ENCODE measurements around the gene DNM2. TPM values are rescaled to one million over a fixed set of nuclear protein-coding genes. Genes with fewer than 3 reads are reported as not detected.

Gene DNM2
- total and polyA plus RNA-seq, 9 of the 15 experiments (the other 6 are each of a cell fraction or from before 2014, with no cell fraction given), result 2.2 to 161 (median 72.6) TPM

GRCh38 chr19:10679743-10680142, 38.1 kb upstream of the DNM2 start:
- FAIRE-seq, result no peak
- H4K20me1 ChIP-seq (replicated peaks; ENCODE audit: control insufficient read depth, insufficient read depth, low read length), result peaks cover 11% of the 10 kb centered on the region; the same call in 1 of the 2 replicates

GRCh38 chr19:10680545-10681135, 37.2 kb upstream of the DNM2 start:
- H3K27ac ChIP-seq (ENCODE audit: extremely low read depth, low read depth, low read length), result no peak overlapping the region
- ChIA-PET POLR2A (interaction anchor here (0.6 to 1.3 kb wide), 4 partner anchors 9 to 31 kb away, joined by 3 to 5 read pairs (median 4); no protein-coding TSS in a partner anchor), CTCF (ENCODE audit: low intra/inter-chr PET ratio) (no interaction called here)
- peaks cover 96% of the 10 kb centered on the region for H3K36me3 ChIP-seq (ENCODE audit: control insufficient read depth, insufficient read depth, low read length)
- 98% methylated on average over 12 of the region's 15 CpGs for WGBS (ENCODE audit: insufficient coverage, low coverage, missing lambda C conversion rate)
- peaks cover 31% of the 10 kb centered on the region for H3K79me2 ChIP-seq (ENCODE audit: control insufficient read depth, insufficient read depth, low read length)
- no TSS peak for BruUV-seq (replicated peaks)
- H2AFZ ChIP-seq (ENCODE audit: low read depth, low read length), result no peak overlapping the region
- H4K20me1 ChIP-seq (replicated peaks; ENCODE audit: control insufficient read depth, insufficient read depth, low read length), result peaks cover 11% of the 10 kb centered on the region; the same call in 1 of the 2 replicates
- H3K4me1 ChIP-seq (replicated peaks in 1 of 2; ENCODE audit: control insufficient read depth in 2 of 2, insufficient read depth in 2 of 2, low read length in 2 of 2), result no peaks in the 10 kb centered on the region; a peak in 1 of 5 replicates
- no peak for FAIRE-seq
- no peaks in the 10 kb centered on the region for H3K9me3 ChIP-seq (replicated peaks; ENCODE audit: control insufficient read depth, insufficient read depth, low read depth, low read length)
- TF ChIP-seq PRDM10 (IDR thresholded peaks at IDR 0.05; ENCODE audit: partially characterized antibody) (no peak), RBM22 (IDR thresholded peaks at IDR 0.05; ENCODE audit: low read depth, low read length, poor library complexity, severe bottlenecking) (no peak), TFE3 (CRISPR knock-in tag; IDR thresholded peaks at IDR 0.05) (no peak), CBFA2T2 (conservative IDR thresholded peaks at IDR 0.05) (no peak), POLR2G (IDR thresholded peaks at IDR 0.05; ENCODE audit: low read depth, low read length) (peak; percentile 60), PREB (CRISPR knock-in tag; IDR thresholded peaks at IDR 0.05) (no peak), NFE2 (IDR thresholded peaks at IDR 0.05; ENCODE audit: low read depth) (no peak)
- intact Hi-C loops (cut with micrococcal nuclease) (no loop called here), in situ Hi-C loops (cut with MboI) (no loop called here)
- no peak overlapping the region for H3K4me3 ChIP-seq
- no peak overlapping the region for H3K9ac ChIP-seq (ENCODE audit: insufficient read depth in 1 of 2, low read depth in 2 of 2, low read length in 2 of 2)
- DNase-seq (ENCODE audit: extremely low read depth in 1 of 4, low spot score in 3 of 4), result no peak
- no peaks in the 10 kb centered on the region for H3K27me3 ChIP-seq (ENCODE audit: control insufficient read depth in 2 of 2, insufficient read depth in 2 of 2, low read length in 2 of 2)
- no peak overlapping the region for H3K4me2 ChIP-seq (ENCODE audit: insufficient read depth, low read length)
- H3K9me1 ChIP-seq (ENCODE audit: control insufficient read depth, insufficient read depth, low read length), result no peaks in the 10 kb centered on the region
- no peak for ATAC-seq

More at GRCh38 chr19:10679743-10680142, 38.1 kb upstream of the DNM2 start:
- H3K36me3 ChIP-seq (ENCODE audit: control insufficient read depth, insufficient read depth, low read length), result peaks cover 96% of the 10 kb centered on the region
- H3K9me1 ChIP-seq (ENCODE audit: control insufficient read depth, insufficient read depth, low read length), result no peaks in the 10 kb centered on the region
- peaks cover 39% of the 10 kb centered on the region for H3K79me2 ChIP-seq (ENCODE audit: control insufficient read depth, insufficient read depth, low read length)
- in situ Hi-C loops (cut with MboI), result no loop called here
- CTCF ChIA-PET (ENCODE audit: low intra/inter-chr PET ratio), result no interaction called here
- BruUV-seq (replicated peaks), result no TSS peak
- no peak overlapping the region for H3K9ac ChIP-seq (ENCODE audit: insufficient read depth in 1 of 2, low read depth in 2 of 2, low read length in 2 of 2)
- no peaks in the 10 kb centered on the region for H3K27me3 ChIP-seq (ENCODE audit: control insufficient read depth in 2 of 2, insufficient read depth in 2 of 2, low read length in 2 of 2)
- no peak overlapping the region for H2AFZ ChIP-seq (ENCODE audit: low read depth, low read length)
- H3K9me3 ChIP-seq (replicated peaks; ENCODE audit: control insufficient read depth, insufficient read depth, low read depth, low read length), result no peaks in the 10 kb centered on the region
- no peaks in the 10 kb centered on the region; a peak in 1 of 5 replicates for H3K4me1 ChIP-seq (replicated peaks in 1 of 2; ENCODE audit: control insufficient read depth in 2 of 2, insufficient read depth in 2 of 2, low read length in 2 of 2)
- ATAC-seq (no peak), DNase-seq (ENCODE audit: extremely low read depth in 1 of 4, low spot score in 3 of 4) (no peak)
- intact Hi-C loops (cut with micrococcal nuclease), result no loop called here
- H3K4me3 ChIP-seq, result no peak overlapping the region
- no peak overlapping the region for H3K27ac ChIP-seq (ENCODE audit: extremely low read depth, low read depth, low read length)
- 97% methylated on average over 18 of the region's 18 CpGs for WGBS (ENCODE audit: insufficient coverage, low coverage, missing lambda C conversion rate)
- TF ChIP-seq POLR2G (IDR thresholded peaks at IDR 0.05; ENCODE audit: low read depth, low read length) (peak; percentile 50; the same call in 1 of the 2 replicates), EP300 (IDR thresholded peaks at IDR 0.05; ENCODE audit: low read length) (no peak), RBM22 (IDR thresholded peaks at IDR 0.05; ENCODE audit: low read depth, low read length, poor library complexity, severe bottlenecking) (peak; percentile 37)
- POLR2A ChIA-PET, result interaction anchor here (0.6 to 1.3 kb wide), 7 partner anchors 9 to 31 kb away, joined by 3 to 5 read pairs (median 3); no protein-coding TSS in a partner anchor
- no peak overlapping the region for H3K4me2 ChIP-seq (ENCODE audit: insufficient read depth, low read length)
